Stimulated activated CD8-positive, alpha-beta memory T cell treated with anti-CD3 and anti-CD28 coated beads, Interleukin-12 subunit alpha, Interleukin-12 subunit beta, amount 100 ng/mL, for 4 hours (primary cell): ENCODE data around the gene UBASH3A.
"Not testable (repeated sequence)": the region's sequence is repeated elsewhere in the genome, so short reads cannot be mapped to it uniquely, and the experiment has no call there.

Experiments used
- DNase-seq: peaks from one replicate; pipeline ENCODE4 v3.0.0-alpha.2; 2020; ENCODE audit warnings: low read depth

The UBASH3A gene

DNA sequence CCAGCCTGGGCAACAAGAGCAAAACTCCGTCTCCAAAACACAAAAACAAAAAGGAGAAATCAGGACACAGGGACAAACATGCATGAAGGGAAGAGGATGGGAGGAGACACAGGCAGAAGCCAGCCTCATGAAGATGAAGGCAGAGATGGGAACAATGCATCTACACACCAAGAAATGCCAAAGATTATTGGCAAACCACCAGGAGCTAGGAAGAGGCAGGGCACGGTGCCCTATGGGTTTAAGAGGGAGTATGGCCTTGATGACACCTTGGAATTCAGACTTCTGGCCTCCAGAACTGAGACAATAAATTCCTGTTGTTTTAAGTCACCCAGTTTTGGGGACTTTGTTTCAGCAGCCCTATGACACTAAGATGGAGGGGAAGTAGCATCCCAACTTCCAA, 13.0 kb upstream of the UBASH3A start:
- DNase-seq: no peak

DNA sequence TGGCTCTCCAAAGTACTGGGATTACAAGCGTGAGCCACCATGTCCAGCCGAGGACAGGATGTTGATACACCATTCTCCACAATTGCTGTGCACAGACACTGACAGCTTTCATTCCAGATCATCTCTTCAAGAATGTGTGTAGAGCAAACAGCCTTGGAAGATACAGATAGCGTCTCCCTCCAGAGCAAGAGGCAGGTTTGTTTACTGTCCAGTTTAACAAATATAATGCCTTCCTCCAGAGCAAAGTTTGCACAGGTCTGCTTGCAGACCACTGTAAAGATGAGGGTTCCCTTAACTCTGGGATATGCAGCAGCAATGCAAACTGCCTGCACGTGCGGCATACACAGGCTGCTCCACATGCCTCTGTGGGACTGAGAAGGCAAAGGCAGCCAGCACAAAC, 12.4 kb upstream of the UBASH3A start:
- DNase-seq: no peak

DNA sequence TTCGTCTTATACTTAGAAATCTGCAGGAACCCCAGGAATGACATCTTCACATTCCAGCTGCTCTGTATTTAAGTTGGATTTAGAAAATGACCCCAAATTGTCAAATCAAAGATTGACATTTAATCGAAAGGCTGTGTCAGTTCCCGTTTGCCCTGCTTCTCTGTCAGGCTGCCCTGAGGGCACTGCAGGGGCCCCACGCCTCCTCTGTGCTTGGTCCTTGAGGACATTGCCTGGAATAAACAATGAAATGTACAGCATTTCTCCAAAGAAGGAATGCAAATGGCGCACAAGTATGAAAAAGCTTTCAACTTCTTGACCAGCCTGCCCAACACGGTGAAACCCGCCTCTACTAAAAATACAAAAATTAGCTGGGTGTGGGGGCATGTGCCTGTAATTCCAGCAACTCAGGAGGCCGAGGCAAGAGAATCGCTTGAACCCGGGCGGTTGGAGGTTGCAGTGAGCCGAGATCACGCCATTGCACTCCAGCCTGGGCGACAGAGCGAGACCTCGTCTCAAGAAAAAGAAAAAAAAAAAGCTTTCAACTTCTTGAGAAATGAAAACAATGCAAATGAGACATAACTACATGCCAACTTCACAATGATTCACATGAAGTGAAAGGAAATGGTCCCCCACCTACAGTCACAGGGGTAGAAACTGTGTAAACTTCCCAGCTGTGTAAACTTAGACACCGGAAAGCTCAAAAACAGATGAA, 10.8 kb upstream of the UBASH3A start:
- DNase-seq: no peak

DNA sequence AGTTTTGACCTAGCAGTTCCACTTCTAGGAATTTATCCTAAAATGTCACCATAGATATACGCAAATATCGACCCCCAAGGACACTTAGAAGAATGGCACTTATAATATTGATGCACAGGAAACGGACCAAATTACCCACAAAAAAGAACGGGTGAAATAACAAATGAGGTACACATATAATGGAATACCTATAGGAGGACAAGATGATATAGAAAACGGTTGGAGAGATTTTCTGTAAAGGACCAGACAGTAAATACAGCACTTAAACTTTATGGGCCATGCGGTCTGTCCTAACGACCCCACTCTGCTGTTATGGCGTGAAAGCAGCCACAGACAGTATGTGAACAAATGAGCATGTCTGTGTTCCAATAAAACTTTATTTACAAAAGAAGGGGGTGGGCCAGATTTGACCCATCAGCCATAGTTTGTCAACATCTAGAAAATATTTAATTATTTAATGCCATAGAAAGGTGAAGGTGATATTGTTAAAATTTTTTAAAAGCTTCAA, 10.2 kb upstream of the UBASH3A start:
- no peak for DNase-seq

DNA sequence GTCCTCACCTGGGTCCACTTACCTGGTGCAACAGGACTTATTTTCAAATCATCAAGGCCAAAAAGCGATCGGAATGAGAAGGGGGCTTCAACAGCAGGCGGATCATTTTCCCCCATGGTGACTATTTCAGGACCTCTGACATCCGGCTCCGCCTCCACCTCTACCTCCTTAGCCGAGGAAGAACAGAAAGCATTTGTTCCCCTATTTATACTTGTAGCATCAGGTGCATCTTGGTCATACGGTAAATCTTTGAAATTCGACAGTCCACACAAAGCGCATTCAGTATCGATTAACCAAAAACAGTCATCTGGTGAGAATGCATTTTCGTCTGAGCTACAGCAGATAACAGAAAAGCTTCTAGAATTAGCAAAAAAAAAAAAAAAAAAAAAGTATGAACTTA, 8.4 kb upstream of the UBASH3A start:
- no peak for DNase-seq

DNA sequence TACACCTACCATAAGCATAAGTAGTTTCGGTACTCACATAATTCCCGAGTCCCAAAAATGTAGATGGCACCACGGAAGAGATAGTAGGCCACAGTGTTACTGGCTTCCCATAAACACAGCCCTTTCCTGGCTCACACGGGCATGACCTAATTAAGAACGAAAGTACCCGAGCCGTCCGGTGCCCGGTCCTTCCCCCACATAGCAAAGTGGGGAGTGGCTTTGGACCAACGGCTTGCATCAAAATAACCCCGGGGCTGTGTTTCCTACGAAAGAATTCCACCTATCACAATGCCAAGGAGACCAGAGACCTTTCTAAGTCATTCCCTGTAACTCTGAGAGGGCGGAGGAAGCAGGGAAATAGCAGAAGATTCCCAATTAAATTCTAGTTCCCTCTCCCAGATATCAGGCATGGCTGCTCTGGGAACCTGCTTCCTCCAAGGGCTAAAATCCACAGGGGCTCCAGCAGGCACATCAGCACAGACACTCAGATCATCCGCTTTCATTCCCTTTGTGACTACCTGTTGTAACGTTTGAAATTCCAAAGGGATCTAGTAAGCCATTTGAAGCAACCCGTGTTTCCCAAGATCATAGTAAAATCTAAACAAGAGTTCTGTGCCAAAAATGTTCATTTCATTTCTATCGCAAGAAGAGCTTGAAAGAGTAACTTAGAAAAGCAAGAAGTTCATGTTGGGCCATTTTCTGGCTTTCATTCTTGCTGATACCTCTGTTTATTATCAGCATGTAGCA, 7.6 kb upstream of the UBASH3A start, which contains the start of gene TMPRSS3:
Gene TMPRSS3, minus strand, starts transcription at position 148 of the 747 bp plus-strand sequence. CDS start 635 bp downstream, outside the sequence.
- DNase-seq: no peak

DNA sequence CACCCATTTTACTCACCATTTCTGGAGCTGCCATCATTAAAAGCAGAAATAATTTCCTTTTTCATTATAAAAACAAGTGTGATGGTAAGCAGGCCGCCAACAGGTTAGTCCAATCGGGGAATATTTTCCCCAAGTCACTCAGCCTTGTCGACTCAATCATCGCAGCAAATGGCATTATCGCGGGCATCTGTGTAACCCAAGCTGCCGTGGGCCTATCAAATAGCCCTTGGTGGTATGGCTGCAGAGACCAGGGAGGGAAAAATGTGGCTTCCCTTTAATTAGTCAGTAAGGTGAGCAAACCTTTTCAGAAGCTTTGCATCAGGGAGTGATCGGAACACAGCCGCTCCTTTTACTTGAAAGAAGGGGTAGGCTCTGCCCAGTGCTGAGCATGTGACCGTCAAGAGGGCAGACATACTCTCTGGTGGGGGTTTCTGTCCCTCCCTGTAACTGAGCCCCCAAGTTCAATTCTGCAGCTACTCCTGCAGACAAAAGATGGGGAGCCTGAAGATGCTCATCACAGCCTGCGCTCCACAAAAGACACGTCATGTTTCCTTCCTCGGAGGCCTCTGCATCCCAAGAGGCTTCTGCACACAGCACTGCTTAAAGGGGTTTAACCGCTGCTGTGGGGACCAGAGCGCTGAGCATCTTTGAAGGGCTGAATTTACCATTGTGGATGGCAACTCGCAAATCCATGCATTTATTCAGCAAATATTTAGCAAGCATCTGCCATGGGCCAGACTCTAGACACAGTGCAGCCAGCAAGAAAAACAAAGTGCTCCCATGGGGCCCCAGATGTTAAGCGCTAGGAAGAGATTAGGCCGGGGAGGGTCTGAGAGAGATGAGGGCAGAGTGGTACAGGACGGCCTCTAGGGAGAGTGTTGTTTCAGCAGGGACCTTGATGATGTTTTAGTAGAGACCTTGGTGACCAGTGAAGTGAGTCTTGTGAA, 6.6 kb upstream of the UBASH3A start:
- DNase-seq: no peak

DNA sequence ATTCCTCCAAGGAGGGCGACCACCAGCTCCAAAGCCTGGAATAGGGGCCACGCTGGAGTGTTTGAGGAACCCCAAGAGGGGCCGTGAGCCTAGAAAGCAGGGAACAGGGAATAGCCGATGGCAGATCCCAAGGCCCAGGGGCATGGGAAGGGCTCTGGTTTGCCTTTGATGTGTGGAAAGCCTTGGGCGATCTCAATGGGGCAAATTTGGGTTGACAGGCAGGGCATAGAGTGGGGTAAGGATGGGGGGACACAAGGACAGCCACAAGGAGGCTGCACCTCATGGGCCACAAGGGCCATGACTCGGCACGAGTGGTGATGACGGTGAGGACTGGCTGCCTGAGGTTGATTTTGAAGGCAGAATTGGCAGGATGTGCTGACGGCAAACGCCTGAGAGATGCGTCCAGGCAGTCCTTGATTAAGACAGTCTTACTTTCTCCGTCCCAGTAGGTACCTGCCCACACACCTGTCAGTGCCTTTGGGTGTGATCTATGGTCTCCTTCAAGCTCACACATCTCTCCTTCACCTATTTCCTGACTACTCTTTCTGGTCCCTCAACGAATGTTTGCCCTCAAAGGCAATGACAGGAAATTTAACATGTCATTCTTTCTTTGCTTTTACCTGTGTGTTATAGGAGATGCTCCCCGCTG, 5.8 kb upstream of the UBASH3A start:
- DNase-seq: no peak

DNA sequence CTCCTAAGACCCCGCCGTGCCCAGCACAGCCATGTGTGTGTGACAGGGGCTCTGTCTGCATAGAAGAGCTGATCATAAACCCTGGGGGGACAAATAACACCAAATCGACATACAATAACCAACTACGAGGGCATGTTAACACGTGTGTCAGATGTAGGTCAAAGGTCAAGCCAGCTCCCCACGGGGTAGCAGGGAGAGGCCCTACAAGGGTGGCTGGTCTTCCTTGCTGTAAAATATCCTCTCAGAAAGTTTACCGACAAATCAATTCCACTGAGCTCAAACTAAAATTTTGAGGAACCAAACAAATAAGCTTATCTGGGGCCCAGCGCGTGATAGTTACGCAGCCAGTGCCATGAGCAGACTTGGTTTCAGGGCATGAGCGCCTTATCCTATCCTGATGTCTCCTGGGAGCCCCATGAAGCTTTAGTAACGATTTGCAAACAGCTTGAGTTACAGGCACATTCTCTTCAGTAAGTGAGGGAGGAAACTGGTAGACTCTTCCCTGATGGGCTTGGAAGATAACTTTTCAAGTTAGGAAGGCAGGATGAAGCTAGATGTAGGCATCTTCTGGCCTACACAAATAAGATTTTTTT, 5.2 kb upstream of the UBASH3A start:
- DNase-seq: no peak

DNA sequence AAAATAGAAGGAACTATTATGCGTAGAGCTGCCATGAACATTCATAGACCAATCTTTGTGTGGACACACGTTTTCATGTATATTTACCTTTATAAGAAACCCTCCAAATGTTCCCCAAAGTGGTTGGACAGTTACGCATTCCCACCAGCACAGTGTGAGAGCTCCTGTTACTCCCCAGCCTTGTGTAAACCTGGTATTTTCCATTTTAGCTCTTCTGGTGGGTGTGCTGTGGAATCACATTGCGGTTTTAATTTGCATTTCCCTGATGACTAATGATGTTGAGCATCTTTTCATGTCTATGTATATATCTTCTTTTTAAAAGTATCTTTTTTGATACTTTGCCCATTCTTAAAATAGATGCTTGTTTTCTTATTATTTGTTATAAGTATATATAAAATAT, 3.2 kb upstream of the UBASH3A start:
- DNase-seq: no peak

DNA sequence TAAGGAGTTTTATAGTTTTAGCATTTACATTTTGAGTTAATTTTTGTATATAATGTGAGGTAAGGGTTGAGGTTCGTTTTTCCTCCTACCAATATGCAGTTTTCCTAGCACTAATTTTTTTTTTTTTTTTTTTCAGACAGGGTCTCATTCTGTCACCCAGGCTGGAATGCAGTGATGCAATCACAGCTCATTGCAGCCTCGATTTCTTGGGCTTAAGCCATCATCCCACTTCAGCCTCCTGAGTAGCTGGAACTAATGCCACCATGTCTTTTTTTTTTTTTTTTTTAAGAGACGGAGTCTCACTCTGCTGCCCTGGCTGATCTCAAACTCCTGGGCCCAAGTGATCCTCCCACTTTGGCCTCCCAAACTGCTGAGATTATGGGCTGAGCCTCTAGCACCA, 2.5 kb upstream of the UBASH3A start:
- DNase-seq: no peak

DNA sequence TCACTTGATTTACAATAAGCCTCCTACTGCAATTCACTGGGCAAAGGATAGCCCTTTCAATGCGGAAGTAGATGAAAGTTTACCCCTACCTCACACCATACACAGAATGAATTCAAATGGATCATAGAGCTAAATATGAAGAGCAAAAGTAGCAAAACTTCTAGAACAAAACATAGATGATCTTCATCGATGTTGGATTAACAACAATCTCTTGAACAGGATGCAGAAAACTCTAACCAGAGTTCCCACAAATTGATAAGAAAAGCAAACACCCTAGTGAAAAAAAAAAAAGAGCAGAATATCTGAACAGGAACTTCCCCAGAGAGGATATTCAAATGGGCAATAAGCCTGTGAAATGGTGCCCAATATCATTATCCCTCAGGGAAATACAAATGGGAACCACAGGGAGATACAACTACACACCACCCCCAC, 1.9 kb upstream of the UBASH3A start:
- DNase-seq: no peak

DNA sequence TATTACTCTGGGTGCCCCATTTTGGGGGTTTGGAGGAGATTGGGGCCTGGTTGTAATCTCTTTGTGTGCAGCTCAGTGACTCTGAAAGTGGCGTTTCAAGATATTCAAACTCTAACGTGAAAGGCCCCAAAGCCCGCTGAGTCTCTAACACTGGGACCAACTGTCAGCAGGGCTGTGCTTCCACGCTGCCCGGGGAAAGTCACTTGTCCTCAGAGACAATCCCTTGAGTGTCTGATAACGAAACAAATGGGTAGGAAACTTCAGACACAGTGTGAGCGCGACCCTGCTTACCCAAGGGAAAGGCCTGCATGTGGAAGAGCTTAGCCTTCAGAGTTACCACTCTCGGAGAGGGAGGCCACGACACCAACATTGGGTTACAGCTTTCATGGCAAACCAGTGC, 837 bp downstream of the UBASH3A start:
- no peak for DNase-seq

DNA sequence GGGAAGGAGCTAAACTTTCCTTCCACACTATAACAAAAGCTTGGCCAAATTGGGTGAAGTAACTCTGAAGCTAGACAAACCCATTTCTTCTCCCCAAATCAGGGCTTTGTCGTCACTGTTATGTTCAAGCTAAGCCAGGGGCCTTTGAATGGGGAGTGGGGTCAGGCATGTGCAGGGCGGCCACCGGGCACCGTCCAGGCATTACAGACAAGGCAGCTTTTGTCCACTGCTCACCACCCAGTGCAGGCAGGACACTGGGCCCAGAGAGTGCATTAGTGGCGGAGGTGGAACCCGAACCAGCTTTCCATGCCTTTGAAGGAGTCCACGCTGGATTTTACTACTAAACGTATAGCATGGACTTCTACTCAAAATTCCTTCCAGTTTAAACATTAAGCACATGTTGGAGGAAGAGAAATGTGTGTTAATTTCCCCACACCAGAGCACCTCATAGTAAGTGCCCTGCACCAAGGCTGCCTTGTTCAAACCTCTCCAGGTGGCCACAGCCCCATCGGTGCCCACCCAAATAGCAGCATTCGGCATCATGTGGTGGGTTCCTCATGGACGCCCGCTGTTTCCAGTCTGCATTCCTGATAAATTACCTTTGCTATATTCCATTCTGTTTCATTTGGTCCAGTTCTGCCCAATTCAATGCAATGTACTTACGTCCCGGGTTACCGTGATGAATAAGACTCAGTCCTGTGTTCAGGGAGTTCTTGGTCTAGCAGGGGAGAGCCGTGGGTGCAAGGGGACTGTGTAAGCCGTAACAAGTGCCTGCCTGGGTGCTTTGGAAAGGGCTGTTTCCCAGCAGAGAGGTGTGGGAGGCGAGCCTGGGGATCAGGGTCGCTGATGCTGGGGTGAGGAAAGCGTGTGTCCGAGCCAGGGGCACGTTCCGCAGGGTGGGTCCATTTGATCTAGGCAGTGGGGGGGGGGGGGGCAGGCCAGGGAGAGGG, 1.6 kb downstream of the UBASH3A start:
- DNase-seq: no peak

DNA sequence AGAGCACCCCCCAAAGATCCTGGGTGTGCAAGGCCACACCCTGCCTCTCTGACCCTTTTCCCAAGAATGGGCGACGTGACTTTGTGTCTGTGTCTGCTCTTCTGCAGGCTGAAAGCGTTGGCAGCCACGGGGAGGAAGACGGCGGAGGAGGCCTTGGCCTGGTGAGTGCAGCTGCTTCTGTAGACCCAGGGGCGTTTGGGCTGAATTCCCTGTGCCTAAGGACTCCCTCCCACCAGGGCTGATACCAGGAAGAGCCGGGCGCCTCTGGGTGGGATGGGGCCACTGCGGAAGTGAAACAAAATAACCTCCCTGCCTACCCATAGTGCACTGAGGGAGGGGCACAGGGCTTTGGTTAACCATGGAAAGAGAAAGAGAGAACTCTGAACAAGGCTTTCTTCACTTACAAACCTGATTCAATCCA, 2.5 kb downstream of the UBASH3A start:
- DNase-seq: no peak

DNA sequence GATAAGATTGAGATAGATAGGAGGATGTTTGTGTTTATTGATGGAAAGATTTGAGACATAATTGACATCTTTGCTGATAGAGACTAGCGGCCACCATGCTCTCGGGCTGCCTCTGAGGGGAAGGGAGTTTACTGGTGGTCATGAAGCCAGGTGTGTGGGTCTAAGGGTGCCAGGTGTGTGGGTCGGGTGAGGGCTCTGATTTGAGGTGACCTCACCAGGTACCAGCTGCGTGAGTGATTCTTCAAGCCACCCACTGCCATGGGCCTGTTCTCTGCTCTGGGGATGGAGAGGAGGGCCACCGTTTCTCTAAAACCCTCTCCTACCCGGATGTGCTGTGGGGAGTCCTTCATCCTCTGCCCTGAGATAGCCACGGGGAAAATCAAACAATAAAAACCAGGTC, 3.2 kb downstream of the UBASH3A start:
- no peak for DNase-seq

DNA sequence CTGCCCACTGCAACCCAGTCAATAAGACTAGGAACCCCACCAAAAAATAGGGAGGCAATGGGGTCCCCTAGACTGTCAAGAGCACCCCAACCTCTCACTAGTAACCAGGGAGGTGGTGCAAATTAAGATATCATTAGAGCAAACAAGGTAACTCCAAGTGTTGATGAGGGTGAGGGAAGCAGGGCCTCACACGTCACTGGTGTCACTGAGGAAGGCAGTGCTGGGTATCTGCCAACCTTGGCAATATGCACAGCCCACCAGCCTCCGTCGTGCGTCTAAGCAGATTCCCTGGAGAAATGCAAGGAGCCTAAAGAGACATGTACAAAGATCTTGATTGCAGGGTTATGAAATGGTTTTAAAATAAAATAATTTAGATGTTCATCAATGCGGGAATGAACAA, 3.8 kb downstream of the UBASH3A start:
- DNase-seq: no peak

DNA sequence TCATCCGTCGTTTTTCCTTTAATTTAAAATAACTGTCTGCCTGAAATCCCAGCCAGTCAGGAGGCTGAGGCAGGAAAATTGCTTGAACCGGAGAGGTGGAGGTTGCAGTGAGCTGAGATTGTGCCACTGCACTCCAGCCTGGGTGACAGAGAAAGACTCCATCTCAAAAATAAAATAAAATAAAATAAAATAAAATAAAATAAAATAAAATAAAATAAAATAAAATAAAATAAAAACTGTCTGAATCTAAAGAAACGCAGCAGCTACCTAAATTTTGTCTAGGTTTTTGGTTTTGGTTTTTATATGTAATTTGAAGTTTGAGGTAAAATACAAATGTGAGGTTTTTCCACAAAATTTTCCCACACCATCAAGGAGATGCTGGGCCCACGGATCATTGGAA, 5.0 kb downstream of the UBASH3A start:
- not testable (repeated sequence) for DNase-seq

DNA sequence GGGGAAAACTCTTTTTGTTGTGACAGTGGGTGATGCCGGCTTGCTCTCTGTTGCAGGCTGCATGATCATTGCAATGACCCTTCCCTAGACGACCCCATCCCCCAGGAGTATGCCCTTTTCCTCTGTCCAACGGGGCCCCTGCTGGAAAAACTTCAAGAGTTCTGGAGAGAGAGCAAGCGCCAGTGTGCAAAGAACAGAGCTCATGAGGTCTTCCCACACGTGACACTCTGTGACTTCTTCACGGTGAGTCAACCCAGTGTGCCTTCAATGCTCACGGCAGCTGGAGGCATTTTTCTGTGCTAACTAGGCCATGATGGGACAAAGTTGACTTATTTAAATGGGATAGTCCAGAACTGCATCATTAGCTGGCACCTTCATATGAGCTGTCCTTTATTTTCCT, 5.7 kb downstream of the UBASH3A start:
- DNase-seq: no peak

DNA sequence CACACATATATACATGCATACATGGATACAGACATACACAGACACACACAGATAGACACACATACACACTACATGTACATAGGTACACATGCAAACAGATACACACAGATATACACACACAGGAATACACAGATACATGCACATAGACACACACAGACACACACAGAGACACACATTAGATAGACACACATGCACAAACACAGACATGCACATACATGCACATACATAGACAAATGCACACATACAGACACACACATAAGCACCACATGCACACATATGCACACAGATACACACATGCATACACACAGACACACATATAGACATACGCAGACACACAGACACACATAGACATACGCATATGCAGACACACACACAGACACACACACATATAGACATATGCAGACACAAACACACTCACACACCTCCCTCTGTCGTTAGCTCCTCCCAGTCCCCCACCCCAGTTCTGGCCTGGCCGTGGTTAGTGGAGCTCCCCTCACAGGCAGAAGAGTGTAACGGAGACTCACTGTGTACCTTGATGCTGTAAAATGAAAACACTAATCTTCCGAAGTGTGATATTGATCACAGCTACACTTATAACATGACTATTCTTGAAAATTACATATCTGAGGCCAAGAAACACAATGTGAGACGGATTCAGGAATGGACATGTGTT, 7.6 kb downstream of the UBASH3A start:
- no peak for DNase-seq
